ENCODE measurements around the gene MAML2.

MAML2 gene

GRCh38 chr11:96107143-96107824 lies 235.7 kb downstream of the MAML2 start:
- DNase-seq (no peak), ATAC-seq (ENCODE audit: insufficient read depth, low read depth) (no peak)
- Histone ChIP-seq H4K20me1 (ENCODE audit: insufficient read depth, low read length) (no peaks in the 10 kb centered on the region), H3K4me3 (ENCODE audit: low read depth in 1 of 2, low read length in 2 of 2) (no peak overlapping the region), H3K4me2 (ENCODE audit: insufficient read depth, low read length) (no peak overlapping the region), H3K27me3 (ENCODE audit: insufficient read depth, low read length, poor library complexity) (no peaks in the 10 kb centered on the region), H3K9ac (ENCODE audit: low read depth, low read length) (no peak overlapping the region), H3K4me1 (ENCODE audit: insufficient read depth, low read length) (no peaks in the 10 kb centered on the region), H3K36me3 (ENCODE audit: insufficient read depth, low read length) (no peaks in the 10 kb centered on the region), H3K27ac (ENCODE audit: low read length) (no peak overlapping the region), H2AFZ (ENCODE audit: low read depth, low read length) (no peak overlapping the region), H3K79me2 (ENCODE audit: insufficient read depth, low read length) (no peaks in the 10 kb centered on the region), H3K9me3 (ENCODE audit: insufficient read depth, low read length, severe bottlenecking) (no peaks in the 10 kb centered on the region)
- TF ChIP-seq EZH2 (IDR thresholded peaks at IDR 0.05; ENCODE audit: borderline replicate concordance, low read depth, low read length, severe bottlenecking) = no peak
- TF ChIP-seq CTCF (IDR thresholded peaks at IDR 0.05; ENCODE audit: borderline replicate concordance, extremely low read depth, low read length, poor library complexity, severe bottlenecking) = no peak

GRCh38 chr11:96106645-96107044 lies 236.3 kb downstream of the MAML2 start:
- Histone ChIP-seq H3K27me3 (ENCODE audit: insufficient read depth, low read length, poor library complexity) (no peaks in the 10 kb centered on the region), H3K4me1 (ENCODE audit: insufficient read depth, low read length) (no peaks in the 10 kb centered on the region), H3K36me3 (ENCODE audit: insufficient read depth, low read length) (no peaks in the 10 kb centered on the region), H3K9ac (ENCODE audit: low read depth, low read length) (no peak overlapping the region), H3K27ac (ENCODE audit: low read length) (no peak overlapping the region), H2AFZ (ENCODE audit: low read depth, low read length) (no peak overlapping the region), H3K4me2 (ENCODE audit: insufficient read depth, low read length) (no peak overlapping the region), H3K79me2 (ENCODE audit: insufficient read depth, low read length) (no peaks in the 10 kb centered on the region), H3K9me3 (ENCODE audit: insufficient read depth, low read length, severe bottlenecking) (no peaks in the 10 kb centered on the region), H3K4me3 (ENCODE audit: low read depth in 1 of 2, low read length in 2 of 2) (no peak overlapping the region), H4K20me1 (ENCODE audit: insufficient read depth, low read length) (no peaks in the 10 kb centered on the region)
- no peak for ATAC-seq (ENCODE audit: insufficient read depth, low read depth)
- DNase-seq = no peak
- TF ChIP-seq CTCF (IDR thresholded peaks at IDR 0.05; ENCODE audit: borderline replicate concordance, extremely low read depth, low read length, poor library complexity, severe bottlenecking) = no peak
- TF ChIP-seq EZH2 (IDR thresholded peaks at IDR 0.05; ENCODE audit: borderline replicate concordance, low read depth, low read length, severe bottlenecking) = no peak

- TF ChIP-seq CTCF (IDR thresholded peaks at IDR 0.05; ENCODE audit: borderline replicate concordance, extremely low read depth, low read length, poor library complexity, severe bottlenecking) = no peak
- no peak for TF ChIP-seq EZH2 (IDR thresholded peaks at IDR 0.05; ENCODE audit: borderline replicate concordance, low read depth, low read length, severe bottlenecking)
- H3K4me3 ChIP-seq (ENCODE audit: low read depth in 1 of 2, low read length in 2 of 2) = no peak overlapping the region
- no peak for ATAC-seq (ENCODE audit: insufficient read depth, low read depth)
- no peak overlapping the region for H3K9ac ChIP-seq (ENCODE audit: low read depth, low read length)
- H3K4me2 ChIP-seq (ENCODE audit: insufficient read depth, low read length) = no peak overlapping the region
- no peaks in the 10 kb centered on the region for H3K4me1 ChIP-seq (ENCODE audit: insufficient read depth, low read length)
- no peak for DNase-seq
- H3K9me3 ChIP-seq (ENCODE audit: insufficient read depth, low read length, severe bottlenecking) = no peaks in the 10 kb centered on the region
- no peaks in the 10 kb centered on the region for H3K79me2 ChIP-seq (ENCODE audit: insufficient read depth, low read length)
- H3K27ac ChIP-seq (ENCODE audit: low read length) = no peak overlapping the region
- no peaks in the 10 kb centered on the region for H4K20me1 ChIP-seq (ENCODE audit: insufficient read depth, low read length)
- H3K27me3 ChIP-seq (ENCODE audit: insufficient read depth, low read length, poor library complexity) = no peaks in the 10 kb centered on the region
- H3K36me3 ChIP-seq (ENCODE audit: insufficient read depth, low read length) = no peaks in the 10 kb centered on the region
- H2AFZ ChIP-seq (ENCODE audit: low read depth, low read length) = no peak overlapping the region
Measured at GRCh38 chr11:96105944-96106343, 237.1 kb downstream of the MAML2 start.

All from DND-41 (cell line).